HCEC 1CT (cell line): Measurements from ENCODE around the gene GLRX3.
A peak's percentile ranks its signal among the peaks of the same experiment; 100 is the strongest.

Source experiments
- DNase-seq: peaks from one replicate; pipeline ENCODE4 v3.0.0-alpha.2; 2017

GLRX3 gene

DNA sequence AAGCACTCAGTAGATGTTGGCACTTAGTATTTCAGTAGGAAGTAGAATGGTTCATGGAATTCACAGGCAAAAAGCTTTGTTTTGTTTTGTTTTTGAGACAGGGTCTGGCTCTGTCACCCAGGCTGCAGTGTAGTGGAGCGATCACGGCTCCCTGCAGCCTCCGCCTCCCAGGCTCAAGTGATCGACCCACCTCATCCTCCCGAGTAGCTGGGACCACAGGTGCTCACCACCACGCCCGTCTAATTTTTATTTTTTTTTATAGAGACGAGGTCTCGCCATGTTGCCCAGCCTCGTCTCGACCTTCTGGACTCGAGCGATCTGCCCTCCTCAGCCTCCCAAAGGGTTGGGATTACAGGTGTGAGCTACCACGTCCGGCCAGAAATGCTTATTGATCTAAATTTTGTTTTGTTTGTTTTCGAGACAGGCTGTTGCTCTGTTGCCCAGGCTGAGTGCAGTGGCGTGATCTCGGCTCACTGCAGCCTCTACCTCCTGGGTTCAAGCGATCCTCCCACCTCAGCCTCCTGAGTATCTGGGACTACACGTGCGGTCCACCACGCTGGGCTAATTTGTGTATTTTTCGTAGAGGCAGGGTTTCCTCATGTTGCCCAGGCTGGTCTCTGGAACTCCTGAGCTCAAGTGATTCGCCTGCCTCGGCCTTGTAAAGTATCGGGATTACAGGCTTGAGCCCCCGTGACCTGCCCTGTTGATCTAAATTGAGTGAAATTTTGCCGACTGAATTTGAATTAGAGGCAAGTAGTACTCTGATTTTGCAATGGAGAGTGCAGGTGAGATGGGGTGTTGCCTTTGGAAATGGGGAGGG, 1.7 kb downstream of the GLRX3 start:
- no peak for DNase-seq

DNA sequence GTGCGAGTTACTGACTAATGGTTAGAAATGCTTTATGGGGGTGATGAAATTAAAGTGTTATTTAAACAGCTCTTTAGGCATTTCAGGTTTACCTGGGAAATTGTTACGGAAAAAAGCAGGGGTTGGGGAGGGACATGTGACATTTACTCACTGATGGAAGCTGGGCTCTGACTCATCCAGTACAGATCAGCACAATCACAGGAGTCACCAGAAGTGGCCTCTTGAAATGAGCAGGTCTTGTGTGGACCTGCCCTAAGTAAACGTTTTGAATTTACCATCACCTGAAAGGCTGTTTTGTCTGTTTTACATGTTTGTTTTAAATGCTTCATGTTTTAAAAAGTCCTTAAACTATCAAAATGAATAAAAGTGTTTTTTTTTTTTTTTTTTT, 2.3 kb downstream of the GLRX3 start:
- DNase-seq, result peak; percentile 48

DNA sequence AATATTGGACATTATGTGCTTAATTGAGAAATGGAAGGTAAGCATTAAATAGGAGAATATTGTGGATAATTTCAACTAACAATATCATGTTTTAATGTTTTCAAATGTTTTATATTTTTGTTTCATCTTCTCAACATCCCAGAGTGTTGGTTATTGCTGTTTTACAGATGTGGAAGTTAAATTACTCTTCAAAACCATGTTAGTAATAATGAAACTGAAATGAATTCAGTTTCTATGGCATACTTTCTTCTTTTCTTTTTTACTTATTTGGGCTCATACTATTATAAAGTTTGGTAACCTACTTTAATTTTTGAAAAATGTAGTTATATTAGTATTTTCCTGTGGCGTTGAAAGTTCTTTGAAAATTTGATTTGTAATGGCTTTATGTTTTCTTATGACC, 4.2 kb downstream of the GLRX3 start:
- DNase-seq, result no peak

DNA sequence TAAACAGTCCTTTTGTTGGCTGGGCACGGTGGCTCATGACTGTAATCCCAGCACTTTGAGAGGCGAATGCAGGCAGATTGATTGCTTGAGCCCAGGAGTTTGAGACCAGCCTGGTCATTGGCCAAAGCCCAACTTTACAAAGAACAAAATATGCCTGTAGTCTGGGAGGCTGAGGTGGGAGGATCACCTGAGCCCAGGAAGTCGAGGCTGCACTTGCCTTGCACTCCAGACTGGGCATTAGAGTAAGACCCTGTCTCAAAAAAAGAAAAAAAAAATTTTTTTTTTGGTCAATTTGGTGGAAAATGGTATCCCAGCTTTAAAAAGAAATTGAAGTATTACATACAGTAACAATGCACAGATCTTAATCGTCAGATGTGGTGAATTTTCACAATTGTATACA, 4.8 kb downstream of the GLRX3 start:
- no peak for DNase-seq

DNA sequence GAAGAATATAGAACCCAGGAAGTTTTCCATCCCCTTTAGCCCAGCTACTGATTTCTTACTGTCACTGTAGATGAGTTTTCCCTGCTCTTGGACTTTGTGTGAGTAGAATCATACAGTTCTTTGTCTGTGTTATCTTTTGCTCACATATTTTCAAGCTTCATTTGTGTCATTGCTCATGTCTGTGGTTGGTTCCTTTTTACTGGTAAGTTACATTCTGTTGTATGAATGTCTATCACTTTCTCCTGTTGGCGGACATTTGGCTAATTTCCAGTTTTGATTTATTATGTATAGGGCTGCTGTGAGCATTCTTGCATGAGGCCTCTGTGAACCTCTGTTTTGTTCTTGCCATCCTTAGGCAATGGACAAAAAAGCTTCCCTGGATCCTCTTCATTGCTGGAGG, 5.3 kb downstream of the GLRX3 start:
- no peak for DNase-seq

DNA sequence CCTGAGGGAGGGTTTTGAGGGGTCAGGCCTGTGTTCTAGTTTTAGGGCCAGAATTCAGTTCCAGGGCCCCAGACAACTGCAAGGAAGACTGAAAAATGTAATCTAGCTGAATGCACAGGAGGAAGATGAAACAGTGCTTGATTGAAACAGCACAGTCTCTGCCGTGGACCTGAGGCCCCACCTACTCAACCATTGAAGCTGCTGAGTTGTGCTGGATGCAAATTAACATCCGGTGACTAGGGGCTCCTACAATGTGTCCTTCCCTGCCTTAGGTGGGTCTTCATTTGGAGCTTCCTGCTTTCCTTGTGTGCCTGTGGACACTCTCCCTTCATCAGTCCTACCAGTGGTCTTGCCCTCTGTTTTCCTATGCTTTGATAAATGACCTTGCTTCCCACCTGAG, 5.7 kb downstream of the GLRX3 start:
- DNase-seq, result no peak

DNA sequence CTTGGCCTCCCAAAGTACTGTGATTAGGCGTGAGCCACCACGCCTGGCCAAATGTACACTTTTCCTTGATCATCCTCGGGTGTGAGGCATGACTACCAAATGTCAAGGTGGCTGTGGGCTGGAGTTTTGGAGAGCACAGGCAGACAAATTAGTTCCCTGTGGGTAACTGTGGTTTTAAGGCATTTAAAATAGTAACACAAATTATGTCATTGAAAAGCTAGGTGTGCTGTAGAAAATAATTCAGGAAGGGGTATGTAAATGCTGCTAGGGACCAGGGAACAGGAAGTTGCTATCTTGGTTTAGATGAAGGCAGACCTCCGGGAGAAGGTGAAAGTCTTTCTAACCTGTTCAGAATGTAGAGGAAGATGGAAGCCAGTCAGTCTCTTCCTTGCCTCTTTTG, 9.9 kb downstream of the GLRX3 start:
- no peak for DNase-seq

DNA sequence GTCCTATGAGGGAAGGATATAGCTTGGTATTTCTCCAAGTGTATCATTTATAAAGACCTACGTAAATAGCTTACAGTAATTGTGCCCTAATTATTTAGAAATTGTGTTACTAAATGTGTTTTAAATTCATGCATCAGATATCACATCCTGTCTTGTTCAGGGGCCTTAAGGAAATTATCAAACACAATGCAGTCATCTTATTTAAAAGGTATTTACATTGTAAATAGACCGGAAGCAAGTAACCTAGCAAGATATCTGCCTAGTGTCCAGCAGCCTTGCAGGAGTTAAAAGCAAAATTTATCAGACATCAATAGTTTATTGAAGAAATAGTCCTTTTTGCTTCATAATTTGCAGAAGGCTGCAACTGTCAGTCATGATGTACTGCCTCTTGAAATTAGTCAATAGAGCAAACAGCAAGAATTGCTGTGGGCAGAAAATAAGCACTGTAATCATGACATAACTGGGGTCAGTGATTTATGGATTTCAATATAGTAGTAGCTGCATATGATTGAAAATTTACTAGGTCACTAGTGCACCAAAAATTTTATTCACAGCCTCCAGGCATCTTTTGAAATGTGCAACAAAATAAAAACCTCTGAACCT, 23.1 kb downstream of the GLRX3 start:
- no peak for DNase-seq

DNA sequence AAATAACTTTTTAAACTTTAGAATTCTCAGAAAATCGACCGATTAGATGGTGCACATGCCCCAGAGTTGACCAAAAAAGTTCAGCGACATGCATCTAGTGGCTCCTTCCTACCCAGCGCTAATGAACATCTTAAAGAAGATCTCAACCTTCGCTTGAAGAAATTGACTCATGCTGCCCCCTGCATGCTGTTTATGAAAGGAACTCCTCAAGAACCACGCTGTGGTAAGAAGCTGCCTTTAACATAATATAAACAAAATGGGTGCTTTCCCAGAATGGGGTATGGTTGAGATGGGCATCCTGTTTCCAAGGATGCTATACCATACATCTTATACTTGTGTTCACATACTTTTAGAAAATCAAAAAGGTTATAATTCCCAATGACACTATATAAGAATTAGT, 24.6 kb downstream of the GLRX3 start:
- no peak for DNase-seq

DNA sequence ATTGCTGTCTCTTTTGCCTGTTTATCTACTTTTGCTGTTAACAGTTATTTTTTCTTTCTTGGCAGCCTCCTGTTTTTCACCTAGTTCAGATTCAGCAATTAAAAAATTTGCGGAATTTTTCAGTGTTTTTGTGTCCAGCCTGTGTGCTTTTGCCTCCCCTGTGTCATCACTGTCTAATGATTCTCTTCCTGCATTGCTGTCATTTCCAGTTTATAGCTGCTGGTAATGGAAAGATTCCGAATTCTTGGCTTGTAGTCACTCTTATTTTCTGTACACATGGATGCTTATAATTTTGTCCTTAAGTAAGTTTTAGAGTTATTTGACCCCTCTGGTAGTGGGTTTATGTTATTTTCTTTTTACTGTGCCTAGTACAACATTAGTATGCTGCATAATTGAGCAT, 25.1 kb downstream of the GLRX3 start:
- DNase-seq, result no peak

DNA sequence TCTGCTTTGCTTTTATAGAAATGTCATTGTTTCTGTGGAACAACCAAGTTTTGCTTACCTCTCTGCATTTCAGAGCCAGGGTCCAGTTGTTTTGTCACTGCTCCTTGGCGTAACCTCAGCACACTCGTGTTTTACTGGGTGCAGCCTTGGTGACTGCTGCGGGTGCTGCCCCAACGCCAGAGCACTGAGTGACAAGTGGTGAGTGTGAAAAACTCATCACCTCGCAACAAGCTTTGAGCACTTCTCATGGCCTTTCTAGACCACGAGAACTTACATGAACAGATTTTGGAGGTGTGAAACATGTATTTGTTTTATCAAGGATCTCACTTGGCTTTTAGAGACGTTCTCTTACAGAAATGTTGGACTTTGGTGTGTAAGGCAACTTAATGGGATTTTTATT, 31.0 kb downstream of the GLRX3 start:
- DNase-seq, result no peak

DNA sequence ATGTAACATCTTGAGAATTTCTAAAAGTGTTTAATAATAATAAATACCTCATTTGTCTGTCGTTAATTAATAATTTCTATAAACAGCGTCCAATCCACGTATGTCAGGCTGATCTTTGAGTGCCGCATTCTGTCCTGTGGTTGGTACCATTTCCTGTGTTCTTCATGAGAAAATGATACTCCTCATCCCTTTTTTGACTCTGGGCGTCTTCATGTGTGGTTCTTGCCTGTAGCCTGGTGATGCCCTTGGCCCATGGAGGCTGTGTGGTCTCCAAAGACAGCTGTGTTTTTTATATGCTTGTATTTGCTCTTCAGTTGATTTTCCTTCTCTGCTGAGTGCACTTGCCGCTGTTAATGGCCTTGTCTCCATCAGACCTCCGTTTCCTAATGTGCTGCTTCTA, 31.5 kb downstream of the GLRX3 start:
- no peak for DNase-seq

DNA sequence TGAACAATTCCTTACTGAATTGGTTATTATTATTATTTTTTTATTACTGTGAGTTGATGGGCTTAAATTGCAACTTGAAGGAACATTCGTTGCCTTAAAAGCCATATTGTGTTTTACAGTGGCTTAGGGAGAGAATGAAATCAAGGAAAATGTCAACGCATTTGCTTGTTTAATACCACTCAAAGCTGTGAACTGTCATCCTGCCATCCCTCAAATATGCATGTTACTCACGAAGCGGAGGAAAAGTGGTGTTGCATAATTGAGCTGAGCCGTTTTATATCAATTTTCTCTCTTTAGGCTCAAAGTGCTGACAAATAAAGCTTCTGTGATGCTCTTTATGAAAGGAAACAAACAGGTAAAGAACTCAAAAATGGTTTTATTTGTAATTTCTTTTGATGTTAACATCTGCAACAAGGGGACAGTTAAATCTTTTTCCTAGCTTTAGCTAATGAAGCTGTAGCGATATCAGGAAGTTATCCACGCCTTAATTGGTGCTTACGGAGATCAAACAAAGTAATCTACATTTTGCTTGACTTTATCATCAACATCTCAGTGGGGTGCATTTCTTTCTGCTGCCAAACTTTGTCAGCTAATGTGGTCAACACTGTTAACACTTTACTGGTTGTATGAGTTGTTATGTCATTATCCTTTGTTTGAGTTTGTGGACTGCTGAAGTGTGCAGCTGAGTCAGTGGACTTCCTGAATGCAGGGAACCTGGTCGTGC, 33.1 kb downstream of the GLRX3 start:
- no peak for DNase-seq

DNA sequence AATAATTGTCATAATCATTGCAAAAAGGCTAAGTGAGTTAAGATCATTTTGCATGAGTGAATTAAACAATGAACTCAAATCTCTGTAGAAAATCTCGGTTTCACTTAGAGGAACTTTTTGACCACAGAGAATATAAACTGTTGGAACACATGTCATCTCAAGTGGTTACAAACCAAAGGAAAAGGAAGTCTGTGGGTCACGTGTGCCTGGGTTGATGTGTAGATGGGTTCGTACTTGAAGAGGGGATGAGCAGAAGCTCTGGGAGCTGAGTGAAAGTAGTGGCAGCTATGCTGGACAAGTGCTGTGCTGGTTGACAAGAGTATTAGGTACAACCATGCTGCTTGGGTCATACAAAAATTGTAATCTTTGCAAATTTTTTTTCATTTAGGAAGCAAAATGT, 35.0 kb downstream of the GLRX3 start:
- DNase-seq, result no peak

DNA sequence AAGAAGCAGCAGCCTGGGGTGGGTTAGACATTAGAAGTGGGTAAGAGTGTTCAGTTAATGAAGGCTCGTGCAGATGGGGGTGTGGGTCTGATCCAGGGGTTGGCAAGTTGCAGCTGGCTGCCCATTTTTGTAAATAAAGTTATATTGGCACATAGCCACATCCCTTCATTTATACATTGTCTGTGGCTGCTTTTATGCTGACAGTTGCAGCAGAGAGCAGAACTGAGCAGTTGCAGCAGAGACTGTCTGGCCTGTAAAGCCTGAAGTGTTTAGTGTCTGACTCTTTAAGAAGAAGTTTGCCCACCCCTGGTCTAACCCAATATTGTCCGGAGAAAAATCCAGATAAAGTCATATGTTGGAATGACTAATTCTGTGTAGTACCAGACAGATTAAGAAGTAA, 38.1 kb downstream of the GLRX3 start:
- no peak for DNase-seq

DNA sequence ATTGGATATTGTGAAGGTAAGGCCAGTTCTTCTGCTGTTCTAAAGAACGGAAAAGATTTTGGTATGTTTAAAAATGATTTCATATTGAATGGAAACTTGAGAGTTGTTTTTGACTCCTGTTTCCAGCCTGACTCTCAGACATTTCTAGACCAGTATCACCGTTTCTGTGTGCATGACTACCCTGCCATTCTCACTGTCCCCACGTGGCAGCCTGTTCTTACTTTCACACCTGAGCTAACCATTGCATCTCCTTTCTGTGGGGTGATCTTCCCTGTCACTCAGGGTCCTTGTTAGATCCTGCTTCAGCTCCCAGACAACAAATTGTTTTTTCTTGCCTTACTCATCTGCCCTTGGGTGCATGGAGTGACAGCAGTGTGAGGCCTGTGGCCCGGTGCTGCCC, 38.9 kb downstream of the GLRX3 start:
- no peak for DNase-seq

DNA sequence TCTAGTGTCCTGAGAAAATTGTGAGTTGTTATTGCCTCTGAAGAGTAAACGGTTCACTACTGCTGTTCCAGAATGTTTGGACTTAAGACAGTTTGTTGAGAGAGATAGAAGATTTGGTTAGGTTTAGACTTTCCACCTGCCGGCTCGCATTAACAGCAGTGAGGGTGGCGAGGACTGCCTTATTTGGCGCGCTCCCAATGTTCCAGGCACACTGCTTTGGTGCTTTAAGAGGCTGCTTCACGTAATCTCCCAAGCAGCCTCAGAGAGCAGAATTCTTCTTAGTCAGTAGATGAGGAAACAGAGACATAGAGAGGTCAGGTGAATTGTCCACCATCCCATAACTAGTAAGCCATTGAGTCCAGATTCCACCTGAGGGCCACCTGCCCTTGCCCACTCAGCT, 41.1 kb downstream of the GLRX3 start:
- no peak for DNase-seq

DNA sequence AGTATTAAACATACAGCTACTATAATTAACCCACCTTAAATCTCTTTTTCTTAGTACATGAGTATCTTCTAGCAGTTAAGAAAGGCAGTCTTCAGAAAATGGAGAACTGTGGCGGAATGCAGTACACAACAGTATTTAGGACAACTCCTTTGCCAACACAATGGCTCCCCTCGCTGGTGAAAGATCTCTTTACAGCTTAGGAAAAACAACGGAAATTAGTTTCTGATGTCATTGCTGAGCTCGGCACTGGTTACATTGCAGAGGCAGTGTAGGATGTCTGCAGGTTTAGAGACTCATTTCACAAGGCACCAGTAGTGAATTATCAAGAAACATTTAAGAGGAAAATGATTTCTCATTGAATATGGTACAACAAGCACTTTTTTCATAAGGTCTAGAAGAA, 43.4 kb downstream of the GLRX3 start:
- DNase-seq, result peak; percentile 63

DNA sequence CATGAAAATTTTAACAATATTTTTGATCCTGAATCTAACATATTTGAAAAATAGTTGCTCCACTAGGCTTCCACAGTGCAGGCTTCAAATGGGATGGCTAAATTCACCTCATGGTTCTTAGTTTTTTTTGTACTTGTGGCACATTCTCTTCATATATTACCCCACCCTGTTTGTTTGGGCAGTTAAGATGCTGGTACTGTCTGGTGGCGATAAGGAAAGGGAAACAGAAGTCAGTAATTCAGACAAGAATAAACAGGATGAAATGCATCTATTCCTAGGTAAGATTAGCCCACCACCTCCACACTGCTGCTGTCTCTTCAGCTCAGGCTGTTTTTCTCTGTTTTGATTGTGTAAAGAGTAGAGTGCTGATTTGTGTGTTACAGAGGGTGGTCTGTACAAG, 44.2 kb downstream of the GLRX3 start:
- no peak for DNase-seq

DNA sequence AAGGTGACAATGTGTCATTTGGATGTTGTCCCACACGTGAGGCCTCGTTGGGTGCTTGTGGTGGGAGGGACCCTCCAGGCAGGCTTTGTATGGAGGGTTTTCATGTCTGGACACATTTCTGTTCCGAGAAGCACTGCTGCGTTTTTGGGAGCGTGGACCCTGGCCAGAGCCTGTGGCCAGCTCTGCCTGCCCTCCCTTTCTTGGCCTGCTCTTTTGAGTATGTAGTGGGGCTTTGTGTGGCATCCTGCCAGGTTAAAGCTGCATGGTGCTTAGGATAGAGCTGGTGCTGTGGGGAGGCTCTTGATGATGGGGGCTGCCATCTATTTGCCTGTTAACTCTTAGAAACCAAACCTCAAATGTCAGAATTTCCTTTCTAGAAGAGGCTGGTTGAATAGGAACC, 45.7 kb downstream of the GLRX3 start:
- no peak for DNase-seq

DNA sequence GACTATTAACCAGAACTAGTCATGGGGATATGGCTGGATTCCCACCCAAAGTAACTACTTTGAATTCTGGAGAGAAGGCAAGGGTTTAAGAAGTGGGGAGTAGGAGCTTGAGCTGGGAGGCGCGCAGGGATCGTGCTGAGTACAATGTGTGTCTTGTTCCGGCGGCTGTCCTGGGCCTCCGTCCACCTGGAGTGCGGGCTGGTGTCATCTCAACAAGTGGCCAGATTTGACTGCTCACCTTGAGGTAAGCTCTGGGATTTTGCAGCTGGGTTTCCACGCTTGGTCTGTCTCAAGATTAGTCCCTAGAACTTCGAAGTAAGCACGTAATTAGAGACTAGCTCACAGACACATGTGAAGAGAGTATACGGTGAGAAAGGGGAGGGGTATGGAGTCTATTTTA, 49.4 kb downstream of the GLRX3 start:
- DNase-seq, result no peak

DNA sequence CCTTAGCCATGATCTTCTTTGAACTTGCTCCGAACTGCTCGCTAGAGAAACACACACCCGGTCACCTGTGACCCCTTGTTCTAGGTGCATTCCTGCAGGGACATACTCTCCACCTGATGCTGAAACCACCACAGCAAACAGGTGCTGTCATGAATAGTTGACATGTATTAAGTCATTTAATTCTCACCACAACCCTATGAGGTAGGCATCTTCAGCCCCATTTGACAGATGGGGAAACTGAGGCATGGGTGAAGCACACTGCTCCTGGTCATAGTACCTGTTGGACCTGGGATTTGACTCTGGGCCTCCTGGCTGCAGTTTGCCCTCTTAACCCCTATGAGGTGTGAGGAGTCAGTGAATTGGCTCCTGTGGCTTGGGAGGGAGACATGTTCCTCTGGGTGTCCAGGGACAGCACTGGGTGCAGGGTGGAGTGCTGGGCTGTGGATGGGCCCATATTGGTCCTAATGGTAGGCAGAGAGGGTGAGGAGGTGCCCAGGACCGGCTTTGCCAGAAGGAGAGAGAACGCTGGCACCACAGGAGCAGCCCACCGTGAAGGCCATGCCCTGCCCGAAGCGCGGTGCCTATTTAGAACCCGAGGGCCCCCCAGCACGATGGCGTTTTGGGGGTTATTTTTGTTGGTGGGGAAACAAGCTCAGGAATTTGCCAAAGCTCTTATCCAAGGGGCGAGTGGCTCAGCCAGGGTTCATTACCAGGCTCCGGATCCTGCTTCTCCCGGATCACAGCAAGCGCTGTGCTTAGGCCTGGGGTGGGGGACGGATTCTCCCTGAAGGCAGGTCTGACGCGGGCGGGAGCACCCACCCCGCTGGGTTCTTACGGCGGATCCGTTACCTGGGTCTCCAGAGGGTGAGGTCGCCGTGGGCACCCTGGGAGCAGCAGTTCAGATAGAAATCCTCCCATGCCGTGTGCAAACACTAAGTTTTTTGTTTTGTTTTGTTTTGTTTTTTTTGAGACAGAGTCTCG, 52.3 kb downstream of the GLRX3 start:
- DNase-seq, result no peak

DNA sequence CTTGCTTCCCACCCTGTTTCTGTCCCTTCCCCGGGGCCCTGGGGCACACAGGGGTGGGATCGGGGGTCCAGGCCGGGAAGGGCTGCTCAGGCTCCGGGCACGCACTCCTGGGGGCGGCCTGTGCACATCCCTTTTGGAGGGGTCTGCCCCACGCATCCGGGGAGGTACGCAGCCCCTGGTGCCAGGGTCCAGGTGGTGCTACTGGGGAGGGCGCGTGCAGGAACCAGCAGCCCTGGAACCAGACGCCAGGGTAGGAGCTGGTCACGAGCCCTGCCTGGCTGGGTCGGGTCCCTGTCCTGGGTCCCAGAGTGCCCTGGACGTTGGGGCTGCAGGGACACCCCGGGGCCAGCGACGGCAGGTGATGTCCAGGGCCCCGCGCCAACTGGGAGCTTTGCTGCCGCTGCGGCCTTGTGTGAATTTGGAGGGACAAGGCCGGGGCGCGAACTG, 53.4 kb downstream of the GLRX3 start:
- DNase-seq, result no peak
